ENCODE measurements around the gene KLHDC9.
"Not testable (repeated sequence)": the region's sequence is repeated elsewhere in the genome, so short reads cannot be mapped to it uniquely, and the experiment has no call there.

KLHDC9 gene, protein sequence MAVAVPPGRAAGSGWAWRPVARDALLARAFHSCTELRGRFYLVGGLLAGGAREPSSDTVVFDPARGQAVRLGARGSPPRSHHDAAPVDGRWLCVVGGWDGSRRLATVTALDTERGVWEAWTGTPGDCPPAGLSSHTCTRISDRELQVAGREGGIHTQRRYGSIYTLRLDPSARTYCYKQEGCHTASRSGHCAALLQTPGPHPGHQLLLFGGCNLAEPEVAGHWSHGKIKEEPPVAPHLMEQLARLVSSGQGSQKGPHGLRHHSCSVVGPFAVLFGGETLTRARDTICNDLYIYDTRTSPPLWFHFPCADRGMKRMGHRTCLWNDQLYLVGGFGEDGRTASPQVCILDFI

GRCh38 chr1:161098210-161099068, at the start of gene KLHDC9:
Gene KLHDC9, plus strand, starts transcription at chr1:161098361. Its CDS starts 175 bp downstream, at chr1:161098536.
- FAIRE-seq, result no peak

GRCh38 chr1:161048949-161049722, 49.0 kb upstream of the KLHDC9 start:
- no peak for FAIRE-seq

- FAIRE-seq, result no peak
Measured at GRCh38 chr1:161051219-161051618, 46.9 kb upstream of the KLHDC9 start.

- FAIRE-seq, result no peak
Measured at GRCh38 chr1:161052899-161053298, 45.3 kb upstream of the KLHDC9 start.

DNA sequence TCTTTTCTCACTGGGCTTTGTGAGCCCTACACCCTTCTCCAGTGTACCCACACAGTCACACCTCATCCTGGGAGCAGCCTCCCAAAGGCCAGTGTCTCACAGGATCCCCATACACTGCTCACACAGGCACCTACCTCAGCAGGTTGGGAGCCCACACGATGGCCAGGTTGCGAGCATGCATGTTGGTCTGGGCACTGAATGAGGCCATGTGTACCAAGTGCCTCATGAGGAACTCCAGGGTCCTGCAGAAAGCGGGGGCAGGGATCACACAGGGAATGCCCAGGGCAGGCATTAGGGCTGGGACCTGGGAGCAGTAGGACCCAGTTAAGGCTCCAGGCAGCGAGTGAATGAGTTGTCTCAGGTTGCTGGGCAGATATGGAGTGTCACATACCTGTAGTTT, 43.9 kb upstream of the KLHDC9 start:
- FAIRE-seq, result no peak

- no peak for FAIRE-seq
Measured at GRCh38 chr1:161054805-161055204, 43.4 kb upstream of the KLHDC9 start.

- FAIRE-seq, result no peak
Measured at GRCh38 chr1:161059293-161059692, 38.9 kb upstream of the KLHDC9 start.

- FAIRE-seq, result no peak
Measured at GRCh38 chr1:161061419-161061818, 36.7 kb upstream of the KLHDC9 start.

- not testable (repeated sequence) for FAIRE-seq
Measured at GRCh38 chr1:161063936-161064335, 34.2 kb upstream of the KLHDC9 start.

DNA sequence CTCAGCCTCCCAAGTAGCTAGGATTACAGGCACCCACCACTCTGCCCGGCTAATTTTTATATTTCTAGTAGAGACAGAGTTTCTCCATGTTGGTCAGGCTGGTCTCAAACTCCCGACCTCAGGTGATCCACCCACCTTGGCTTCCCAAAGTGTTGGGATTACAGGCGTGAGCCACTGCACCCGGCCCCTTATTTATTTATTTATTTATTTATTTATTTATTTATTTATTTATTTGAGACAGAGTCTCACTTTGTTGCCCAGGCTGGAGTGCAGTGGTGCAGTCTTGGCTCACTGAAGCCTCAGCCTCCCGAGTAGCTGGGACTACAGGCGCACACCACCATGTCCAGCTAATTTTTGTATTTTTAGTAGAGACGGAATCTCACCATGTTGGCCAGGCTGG, 32.5 kb upstream of the KLHDC9 start:
- FAIRE-seq, result not testable (repeated sequence)

- no peak for FAIRE-seq
Measured at GRCh38 chr1:161066694-161067093, 31.5 kb upstream of the KLHDC9 start.

GRCh38 chr1:161068306-161069234, 29.6 kb upstream of the KLHDC9 start:
- FAIRE-seq, result no peak

DNA sequence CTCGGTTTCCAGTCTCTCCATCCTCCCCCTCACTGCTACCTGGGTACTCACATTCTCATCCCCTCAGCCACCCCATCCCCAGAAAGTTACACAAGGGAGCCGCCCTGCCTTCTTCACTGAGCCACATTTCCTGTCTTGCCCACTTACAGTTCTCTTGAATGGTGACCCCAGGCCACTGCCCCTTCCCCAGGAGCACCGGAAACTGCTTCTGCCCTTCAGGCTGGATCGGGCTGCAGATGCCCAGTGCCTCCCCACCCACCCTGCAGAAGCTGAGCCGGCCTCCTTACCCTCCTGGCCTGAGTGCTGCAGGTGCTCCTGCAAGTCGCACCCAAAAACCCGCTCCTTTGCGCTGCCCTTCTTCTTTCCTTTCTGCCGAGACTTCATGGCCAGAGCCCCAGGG, 28.9 kb upstream of the KLHDC9 start:
- no peak for FAIRE-seq

DNA sequence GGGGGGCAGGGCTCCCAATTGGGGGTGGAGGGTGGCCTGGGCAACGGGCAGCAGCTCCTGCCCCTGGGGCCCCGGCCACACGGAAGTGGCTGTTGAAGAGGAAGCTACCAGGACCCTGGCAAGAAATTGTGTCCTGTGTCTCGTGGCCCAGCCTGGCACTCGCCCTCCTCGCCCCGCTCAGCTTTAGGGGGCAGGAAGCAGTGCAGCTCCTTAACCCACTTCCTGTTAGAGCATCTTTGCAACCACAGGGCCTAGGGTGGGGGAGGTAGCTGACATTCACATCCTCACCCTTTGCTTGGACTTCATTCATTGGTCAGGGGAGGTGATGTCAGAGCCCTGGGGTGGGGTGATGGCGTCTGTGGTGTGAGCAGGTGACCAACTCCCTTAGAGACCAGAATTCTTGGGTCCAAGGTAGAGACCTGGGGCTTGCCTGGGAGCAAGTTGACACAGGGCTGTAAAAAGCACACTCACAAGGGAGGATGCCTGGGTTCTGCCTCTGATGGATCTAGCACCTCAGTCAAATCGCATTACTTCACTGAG, 28.4 kb upstream of the KLHDC9 start, which contains the start of gene ARHGAP30:
ARHGAP30 (minus strand) TSS at position 161 of the 540 bp plus-strand sequence. CDS start 267 bp downstream, outside the sequence.
- FAIRE-seq, result no peak

GRCh38 chr1:161070761-161071160, 27.4 kb upstream of the KLHDC9 start:
- FAIRE-seq, result no peak

DNA sequence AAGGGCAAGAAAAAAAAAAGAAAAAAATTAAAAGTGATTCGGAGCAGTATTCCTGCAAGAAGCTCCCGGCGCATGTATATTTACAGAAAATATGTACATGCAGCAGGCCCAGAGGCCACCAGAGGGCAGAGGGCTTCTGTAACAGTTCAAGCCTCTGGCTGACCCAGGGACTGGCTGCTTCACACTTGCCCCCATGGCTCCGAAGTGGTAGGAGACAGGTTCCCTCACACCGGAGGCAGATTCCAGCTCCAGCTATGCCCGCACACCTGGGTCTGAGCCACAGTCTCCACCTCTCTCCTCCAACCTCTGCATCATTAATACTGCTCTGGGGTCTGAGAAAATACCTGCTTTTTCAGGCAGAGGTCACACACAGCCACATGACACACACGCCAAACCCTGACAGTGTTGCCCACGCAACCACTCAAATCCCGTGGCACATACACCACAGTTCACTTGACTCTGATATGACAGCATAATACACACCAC, 26.2 kb upstream of the KLHDC9 start:
- peak; percentile 40 for FAIRE-seq

DNA sequence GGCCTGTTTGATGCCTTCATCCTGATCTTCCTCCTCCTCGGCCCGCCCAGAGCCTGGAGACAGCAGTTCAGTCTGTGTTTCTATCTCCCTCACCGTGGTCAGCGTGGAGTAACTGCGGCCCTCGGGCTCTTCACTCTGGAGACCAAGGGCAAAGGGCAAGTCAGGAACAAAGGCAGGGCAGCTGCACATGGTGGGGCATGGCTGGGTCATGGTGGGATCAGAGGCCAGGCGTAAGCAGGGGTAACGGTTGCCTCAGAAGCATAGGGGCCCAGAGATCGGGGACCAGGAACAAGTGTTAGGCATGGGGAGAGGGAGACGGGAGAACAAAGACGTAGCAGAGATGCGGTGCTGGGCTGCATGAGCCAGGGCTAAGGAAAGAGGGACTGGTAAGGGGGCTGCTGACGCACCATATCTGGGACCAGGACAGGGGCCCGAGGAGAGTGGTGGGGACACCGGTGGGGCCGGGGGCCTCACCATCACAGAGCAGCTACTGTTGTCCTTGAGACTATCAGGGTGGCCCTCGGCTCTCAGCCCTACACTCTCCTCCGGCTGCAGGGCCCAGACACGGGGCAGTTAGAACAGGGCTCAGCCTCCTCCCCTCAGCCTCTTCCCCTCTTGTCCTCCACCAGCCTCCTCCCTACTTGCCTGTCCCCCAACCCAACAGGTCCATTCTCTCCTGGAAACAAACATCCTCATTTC, 25.3 kb upstream of the KLHDC9 start:
- FAIRE-seq, result no peak

GRCh38 chr1:161073474-161074121, 24.6 kb upstream of the KLHDC9 start:
- FAIRE-seq, result no peak

DNA sequence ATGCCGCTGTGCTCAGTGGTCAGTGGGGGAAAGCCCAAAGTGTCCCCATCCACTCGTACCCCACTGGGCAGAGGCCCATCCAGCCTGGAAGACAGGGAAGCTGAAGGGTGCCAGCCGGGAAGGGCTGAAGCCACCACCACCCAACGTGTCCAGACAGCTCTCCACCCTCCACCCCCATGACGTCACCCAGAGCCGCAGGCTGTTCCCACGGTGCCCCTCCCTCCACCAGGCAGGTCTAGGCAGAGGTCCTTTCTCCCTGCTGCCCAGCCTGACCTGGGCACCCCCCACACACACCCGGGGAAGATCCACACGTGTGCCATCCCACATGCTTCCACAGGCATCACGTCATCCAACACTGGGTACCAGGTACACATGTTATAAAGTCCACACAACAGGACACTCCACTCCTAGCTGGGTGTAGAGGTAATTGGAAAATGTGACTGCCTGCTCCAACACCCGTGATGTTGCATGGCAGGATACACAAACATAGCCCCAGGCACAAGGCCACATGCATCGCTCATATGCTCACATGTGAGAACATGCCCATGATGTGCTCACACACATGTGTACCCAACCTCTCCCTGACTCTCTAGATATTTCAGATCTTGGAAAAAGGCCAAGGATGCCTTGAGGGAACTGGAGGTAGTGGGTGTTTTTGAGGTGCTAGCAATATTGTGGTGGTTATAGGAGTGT, 23.3 kb upstream of the KLHDC9 start:
- FAIRE-seq, result no peak

GRCh38 chr1:161076410-161076809, 21.8 kb upstream of the KLHDC9 start:
- no peak for FAIRE-seq
